Stomach (tissue), 19 donors: ENCODE data around the gene CHPF. TPM values are rescaled to one million over a fixed set of nuclear protein-coding genes. Genes with fewer than 3 reads are reported as not detected.

ENCODE experiments used
- DNase-seq, 2 donors: peaks; one replicate each; pipeline versions ENCODE4 v3.0.0 to v3.0.0-alpha.2; 2013 to 2019
- H3K27ac ChIP-seq, 5 donors: fragments of 200-600 bp in 4 of 5; sonication (generic) in 4 of 5; one replicate each; pipeline ENCODE4 v1.5.1; 2013 to 2019; ENCODE audit warnings: mild to moderate bottlenecking in 1 of 5, moderate library complexity in 1 of 5
- H3K27me3 ChIP-seq, 3 donors: fragments of 200-600 bp; sonication (generic); one replicate each; pipeline ENCODE4 v1.5.1; 2017 to 2019; ENCODE audit warnings: mixed run types in 1 of 3
- H3K36me3 ChIP-seq, 4 donors: fragments of 200-600 bp; sonication (generic); 1 replicate in 3 of 4; 2 replicates in 1 of 4; pipeline ENCODE4 v1.5.1; 2016 to 2019
- H3K4me1 ChIP-seq, 4 donors: fragments of 200-600 bp; sonication (generic); one replicate each; pipeline ENCODE4 v1.5.1; 2016 to 2019
- H3K4me3 ChIP-seq, 4 donors: fragments of 200-600 bp; sonication (generic) in 3 of 4; one replicate each; pipeline ENCODE4 v1.5.1; 2016 to 2019; ENCODE audit warnings: mild to moderate bottlenecking in 1 of 4
- H3K9me3 ChIP-seq, 4 donors: fragments of 200-600 bp; sonication (generic); one replicate each; pipeline ENCODE4 v1.5.1; 2016 to 2019
- EP300 ChIP-seq: sonication (generic); formaldehyde crosslinking; IDR thresholded peaks from one replicate; pipeline ENCODE4 v1.6.1; 2017; ENCODE audit warnings: antibody characterized with exemption
- POLR2A ChIP-seq, 4 donors: fragments of 450-650 bp; IDR thresholded peaks; one replicate each; pipeline ENCODE4 v1.6.1; 2016; ENCODE audit warnings: antibody characterized with exemption in 4 of 4, control low read depth in 2 of 4, mild to moderate bottlenecking in 1 of 4, moderate library complexity in 1 of 4
- POLR2AphosphoS5 ChIP-seq, 3 donors: sonication (generic); formaldehyde crosslinking; IDR thresholded peaks; one replicate each; pipeline ENCODE4 v1.6.1; 2016; ENCODE audit warnings: antibody characterized with exemption in 3 of 3
- WGBS, 5 donors: extraction: QIAGEN DNeasy Blood & Tissue Kit in 3 of 5; methylation state at CpG; one replicate each; pipeline versions ENCODE4 v1.1.5 to v1.1.7; 2013 to 2018; 5-methylcytosine and 5-hydroxymethylcytosine counted together
- intact Hi-C: fragments of 100-400 bp; cut with DNase I; formaldehyde crosslinking; loops from one replicate; pipeline ENCODE4 v1.15.1; 2023; ENCODE audit warnings: low total_unique reads
- long read RNA-seq, 10 donors: transcript quantifications; one replicate each; lab custom pipeline, GENCODE V29; 2026
- polyA plus RNA-seq, 3 donors: library from polyadenylated mRNA; stranded (reverse); fragments of 200-250 nt; gene quantifications; one replicate each; pipeline ENCODE4 v1.2.3, GENCODE V29; 2013
- total RNA-seq, 5 donors: library from RNA; depleted of rRNA; stranded (reverse); fragments of >200 nt; gene quantifications; one replicate each; pipeline versions ENCODE4 v1.1.0 to v1.2.3, GENCODE V29; 2014 to 2016
- TF ChIP-seq, protein P1 (sequence below), 7 experiments: fragments of 450-650 bp in 4 of 7; fragments of 200-600 bp in 3 of 7; sonication (generic) in 3 of 7; IDR thresholded peaks; one replicate each; pipeline ENCODE4 v1.5.1; 2016 to 2019; ENCODE audit warnings: antibody characterized with exemption in 7 of 7, control low read depth in 2 of 7, mild to moderate bottlenecking in 1 of 7
- donor health status: healthy with polysubstance abuse.
- donor health status: Bipolar disorder and iron deficiency.
- donor health status: healthy.

CHPF gene, protein sequence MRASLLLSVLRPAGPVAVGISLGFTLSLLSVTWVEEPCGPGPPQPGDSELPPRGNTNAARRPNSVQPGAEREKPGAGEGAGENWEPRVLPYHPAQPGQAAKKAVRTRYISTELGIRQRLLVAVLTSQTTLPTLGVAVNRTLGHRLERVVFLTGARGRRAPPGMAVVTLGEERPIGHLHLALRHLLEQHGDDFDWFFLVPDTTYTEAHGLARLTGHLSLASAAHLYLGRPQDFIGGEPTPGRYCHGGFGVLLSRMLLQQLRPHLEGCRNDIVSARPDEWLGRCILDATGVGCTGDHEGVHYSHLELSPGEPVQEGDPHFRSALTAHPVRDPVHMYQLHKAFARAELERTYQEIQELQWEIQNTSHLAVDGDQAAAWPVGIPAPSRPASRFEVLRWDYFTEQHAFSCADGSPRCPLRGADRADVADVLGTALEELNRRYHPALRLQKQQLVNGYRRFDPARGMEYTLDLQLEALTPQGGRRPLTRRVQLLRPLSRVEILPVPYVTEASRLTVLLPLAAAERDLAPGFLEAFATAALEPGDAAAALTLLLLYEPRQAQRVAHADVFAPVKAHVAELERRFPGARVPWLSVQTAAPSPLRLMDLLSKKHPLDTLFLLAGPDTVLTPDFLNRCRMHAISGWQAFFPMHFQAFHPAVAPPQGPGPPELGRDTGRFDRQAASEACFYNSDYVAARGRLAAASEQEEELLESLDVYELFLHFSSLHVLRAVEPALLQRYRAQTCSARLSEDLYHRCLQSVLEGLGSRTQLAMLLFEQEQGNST
- total RNA-seq (100 to 1,000 TPM in 1 of 5 donors, 10 to 100 TPM in 4; 28.0 to 119 (median 83.4) TPM), polyA plus RNA-seq (10 to 100 TPM; 10.8 to 32.9 (median 27.2) TPM)
- long read RNA-seq, donor 1, transcript CHPF-201 (4 exons, 3,013 nt), result major isoform, 8 of 9 reads
- long read RNA-seq, donor 1, partial matches to known transcripts, result 0 of 9 reads
- long read RNA-seq, donor 1, other reads (novel, unspliced or antisense), result 0 of 9 reads
- long read RNA-seq, donor 2, transcript CHPF-201 (4 exons, 3,013 nt), result major isoform, 19 of 33 reads
- long read RNA-seq, donor 2, partial matches to known transcripts, result 12 of 33 reads
- long read RNA-seq, donor 2, other reads (novel, unspliced or antisense), result 0 of 33 reads
- long read RNA-seq, donor 3, transcript CHPF-201 (4 exons, 3,013 nt), result major isoform, 6 of 6 reads
- long read RNA-seq, donor 3, partial matches to known transcripts, result 0 of 6 reads
- long read RNA-seq, donor 3, other reads (novel, unspliced or antisense), result 0 of 6 reads
- long read RNA-seq, donor 4, partial matches to known transcripts, result 0 of 1 reads
- long read RNA-seq, donor 4, other reads (novel, unspliced or antisense), result 0 of 1 reads
- long read RNA-seq, donor 5, transcript CHPF-201 (4 exons, 3,013 nt), result major isoform, 24 of 58 reads
- long read RNA-seq, donor 5, partial matches to known transcripts, result 31 of 58 reads
- long read RNA-seq, donor 5, other reads (novel, unspliced or antisense), result 0 of 58 reads
- long read RNA-seq, donor 6, result 0 reads
- long read RNA-seq, donor 7, transcript CHPF-201 (4 exons, 3,013 nt), result major isoform, 20 of 24 reads
- long read RNA-seq, donor 7, partial matches to known transcripts, result 0 of 24 reads
- long read RNA-seq, donor 7, other reads (novel, unspliced or antisense), result 0 of 24 reads
- long read RNA-seq, donor 8, transcript CHPF-201 (4 exons, 3,013 nt), result major isoform, 19 of 20 reads
- long read RNA-seq, donor 8, partial matches to known transcripts, result 0 of 20 reads
- long read RNA-seq, donor 8, other reads (novel, unspliced or antisense), result 0 of 20 reads
- long read RNA-seq, donor 9, transcript CHPF-201 (4 exons, 3,013 nt), result major isoform, 6 of 15 reads
- long read RNA-seq, donor 9, partial matches to known transcripts, result 7 of 15 reads
- long read RNA-seq, donor 9, other reads (novel, unspliced or antisense), result 0 of 15 reads
- long read RNA-seq, donor 10, partial matches to known transcripts, result 8 of 12 reads
- long read RNA-seq, donor 10, other reads (novel, unspliced or antisense), result 0 of 12 reads

DNA sequence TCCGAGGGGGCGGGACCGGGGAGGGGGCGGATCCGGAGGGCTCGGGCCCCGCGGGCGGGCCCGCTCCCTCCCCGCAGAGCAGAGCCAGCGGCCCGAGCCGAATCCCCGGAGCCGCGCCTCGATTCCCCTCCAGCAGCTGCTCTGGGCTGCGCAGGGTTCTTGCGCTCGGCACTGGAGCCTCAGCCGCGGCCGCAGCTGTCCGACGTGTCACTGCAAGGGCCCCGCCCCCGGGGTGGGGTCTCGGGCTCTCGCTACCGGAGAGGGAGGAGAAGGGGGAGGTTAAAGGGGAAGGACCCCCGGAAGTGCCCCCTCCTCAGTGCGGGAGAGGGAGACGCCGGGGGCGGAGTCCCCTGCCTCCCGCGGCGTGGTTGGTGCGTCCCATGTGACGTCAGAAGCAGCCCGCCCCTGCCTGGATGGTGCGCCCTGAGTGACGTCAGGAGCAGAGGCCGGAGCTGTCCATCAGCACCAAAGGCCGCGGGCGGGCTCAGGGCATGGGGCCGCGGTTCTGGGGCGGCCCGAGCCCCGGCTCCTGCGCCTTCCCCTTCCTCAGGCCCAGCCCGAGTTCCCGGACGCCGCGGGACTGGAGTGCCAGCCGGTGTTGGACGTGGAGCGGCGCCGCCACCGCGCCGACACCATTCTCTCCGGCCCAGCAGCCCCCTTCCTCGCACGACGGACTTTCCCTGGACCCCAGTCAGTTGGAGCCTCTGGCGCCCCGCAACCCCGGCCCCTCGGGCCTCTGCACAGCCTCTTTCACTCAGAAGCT lies at the start of gene CHPF, which contains the start of gene TMEM198:
Gene CHPF (minus strand): TSS at position 214 of the 763 bp plus-strand sequence. CDS start 271 bp downstream, outside the sequence.
Gene TMEM198 (plus strand): TSS at position 433 of the 763 bp plus-strand sequence. CDS start 700 bp downstream, outside the sequence.
- Histone ChIP-seq H3K4me1 (peaks cover 26 to 41% (median 36%) of the 10 kb centered on the region in 4 donors), H3K9me3 (no peaks in the 10 kb centered on the region), H3K4me3 (peak within 1 kb of the TSS; percentile 74 to 88 (median 82)), H3K27me3 (peaks cover 0 to 26% (median 0%) of the 10 kb centered on the region in 3 donors), H3K36me3 (peaks cover 19 to 28% (median 25%) of the 10 kb centered on the region in 4 donors), H3K27ac (peak within 1 kb of the TSS; percentile 94 to 97 (median 96))
- DNase-seq, result peak; percentile 99
- 0 to 5% (median 1%) methylated on average over 16 to 75 of the region's 75 CpGs for WGBS, 5 donors
- intact Hi-C loops, result loop anchor here (5.0 kb wide), 1 partner anchor 99 kb away; no protein-coding TSS in a partner anchor
- peak in 1 of 4 donors; percentile 32 for TF ChIP-seq POLR2A (IDR thresholded peaks at IDR 0.05)
- TF ChIP-seq, protein P1, sequence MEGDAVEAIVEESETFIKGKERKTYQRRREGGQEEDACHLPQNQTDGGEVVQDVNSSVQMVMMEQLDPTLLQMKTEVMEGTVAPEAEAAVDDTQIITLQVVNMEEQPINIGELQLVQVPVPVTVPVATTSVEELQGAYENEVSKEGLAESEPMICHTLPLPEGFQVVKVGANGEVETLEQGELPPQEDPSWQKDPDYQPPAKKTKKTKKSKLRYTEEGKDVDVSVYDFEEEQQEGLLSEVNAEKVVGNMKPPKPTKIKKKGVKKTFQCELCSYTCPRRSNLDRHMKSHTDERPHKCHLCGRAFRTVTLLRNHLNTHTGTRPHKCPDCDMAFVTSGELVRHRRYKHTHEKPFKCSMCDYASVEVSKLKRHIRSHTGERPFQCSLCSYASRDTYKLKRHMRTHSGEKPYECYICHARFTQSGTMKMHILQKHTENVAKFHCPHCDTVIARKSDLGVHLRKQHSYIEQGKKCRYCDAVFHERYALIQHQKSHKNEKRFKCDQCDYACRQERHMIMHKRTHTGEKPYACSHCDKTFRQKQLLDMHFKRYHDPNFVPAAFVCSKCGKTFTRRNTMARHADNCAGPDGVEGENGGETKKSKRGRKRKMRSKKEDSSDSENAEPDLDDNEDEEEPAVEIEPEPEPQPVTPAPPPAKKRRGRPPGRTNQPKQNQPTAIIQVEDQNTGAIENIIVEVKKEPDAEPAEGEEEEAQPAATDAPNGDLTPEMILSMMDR (IDR thresholded peaks at IDR 0.05), result no peak
- TF ChIP-seq POLR2AphosphoS5 (IDR thresholded peaks at IDR 0.05), result peak; percentile 41 to 85 (median 78)
- TF ChIP-seq EP300, result no peak

DNA sequence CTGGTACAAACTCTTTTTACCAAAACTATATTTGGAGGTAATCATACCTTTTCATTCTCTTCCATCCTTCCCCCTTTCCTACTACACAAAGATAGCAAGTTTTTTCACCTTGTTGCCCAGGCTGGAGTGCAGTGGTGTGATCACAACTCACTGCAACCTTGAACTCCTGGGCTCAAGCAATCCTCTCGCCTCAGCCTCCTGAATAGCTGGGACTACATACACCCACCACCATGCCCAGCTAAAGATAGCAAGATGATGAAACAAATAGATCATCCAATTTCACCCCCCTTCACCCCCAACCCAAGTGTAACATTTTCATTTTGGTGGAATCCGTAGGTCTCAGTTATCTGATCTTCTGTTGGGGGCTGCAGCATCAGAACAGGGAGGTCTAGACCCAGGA lies 49.5 kb upstream of the CHPF start:
- intact Hi-C loops, result no loop called here
- Histone ChIP-seq H3K36me3 (no peaks in the 10 kb centered on the region), H3K27ac (no peak overlapping the region), H3K4me1 (peaks cover 0 to 10% (median 9%) of the 10 kb centered on the region in 4 donors), H3K4me3 (no peak overlapping the region), H3K9me3 (no peaks in the 10 kb centered on the region), H3K27me3 (no peaks in the 10 kb centered on the region)
- DNase-seq, result no peak
- 85 to 89% (median 86%) methylated on average over 2 of the region's 2 CpGs for WGBS, 5 donors
- TF ChIP-seq EP300 (no peak), POLR2AphosphoS5 (IDR thresholded peaks at IDR 0.05) (no peak), POLR2A (IDR thresholded peaks at IDR 0.05) (no peak)
- TF ChIP-seq, protein P1 (IDR thresholded peaks at IDR 0.05), result no peak

DNA sequence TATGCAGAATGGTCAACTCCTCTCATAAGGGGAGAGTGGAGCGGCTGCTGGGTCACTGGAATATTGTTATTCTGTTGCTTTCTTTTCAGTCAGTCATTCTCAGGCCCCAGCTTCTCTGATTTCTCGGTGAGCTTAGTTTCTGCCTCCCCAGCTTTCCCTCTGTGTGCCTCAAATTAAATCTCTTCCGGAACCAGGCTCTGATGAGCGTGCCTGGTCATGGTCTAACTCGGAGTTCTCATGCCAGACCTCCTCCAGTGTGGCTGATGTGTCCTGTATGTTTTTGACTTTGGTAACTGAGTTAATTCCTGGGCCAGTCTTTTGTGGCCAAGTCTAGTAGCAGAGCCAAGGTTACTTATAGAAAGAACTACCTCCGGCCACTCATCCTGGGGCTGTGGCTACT lies 49.1 kb upstream of the CHPF start:
- Histone ChIP-seq H3K27me3 (no peaks in the 10 kb centered on the region), H3K27ac (no peak overlapping the region), H3K4me1 (peaks cover 0 to 10% (median 8%) of the 10 kb centered on the region in 4 donors), H3K36me3 (no peaks in the 10 kb centered on the region), H3K4me3 (no peak overlapping the region), H3K9me3 (no peaks in the 10 kb centered on the region)
- no peak for DNase-seq
- TF ChIP-seq EP300, result no peak
- no peak for TF ChIP-seq POLR2A (IDR thresholded peaks at IDR 0.05)
- TF ChIP-seq, protein P1 (IDR thresholded peaks at IDR 0.05), result no peak
- no peak for TF ChIP-seq POLR2AphosphoS5 (IDR thresholded peaks at IDR 0.05)
- intact Hi-C loops, result no loop called here
- WGBS, 5 donors, result 73 to 88% (median 80%) methylated on average over 6 of the region's 6 CpGs
